ENCODE data around the gene REPS2. TPM values are rescaled to one million over a fixed set of nuclear protein-coding genes. Genes with fewer than 3 reads are reported as not detected.

The REPS2 gene
- total RNA-seq, 3 donors from 2014 or later (not counting 1 experiment from before 2014, with no cell fraction given): 0.27 to 9.2 (median 0.59) TPM

- H3K9me3 ChIP-seq (ENCODE audit: control insufficient read depth, insufficient read depth, low read length): no peaks in the 10 kb centered on the region
- peaks cover 2 to 43% of the 10 kb centered on the region in 2 donors for H3K27me3 Mint-ChIP-seq (ENCODE audit: low read depth in 2 of 2)
- no peak for TF ChIP-seq CTCF (IDR thresholded peaks at IDR 0.05)
- intact Hi-C loops (cut with micrococcal nuclease): no loop called here
- H3K4me3 Mint-ChIP-seq: no peak overlapping the region
- no peak overlapping the region for H3K27ac ChIP-seq (ENCODE audit: low read length)
- no peak overlapping the region for H3K4me3 ChIP-seq (ENCODE audit: low read length)
- H3K9me3 Mint-ChIP-seq: no peaks in the 10 kb centered on the region
- ATAC-seq (no peak), DNase-seq (no peak)
- no peaks in the 10 kb centered on the region for H3K27me3 ChIP-seq (ENCODE audit: control insufficient read depth, insufficient read depth, low read length)
- H3K4me1 ChIP-seq (ENCODE audit: control insufficient read depth, insufficient read depth, low read length): no peaks in the 10 kb centered on the region
- 92% methylated on average over 6 of the region's 6 CpGs for WGBS (ENCODE audit: insufficient coverage)
- H3K27ac Mint-ChIP-seq: no peak overlapping the region
- H3K36me3 ChIP-seq (ENCODE audit: control insufficient read depth, insufficient read depth, low read length): no peaks in the 10 kb centered on the region
- no peaks in the 10 kb centered on the region for H3K4me1 Mint-ChIP-seq
- no peaks in the 10 kb centered on the region for H3K36me3 Mint-ChIP-seq
These were observed 16.1 kb upstream of the REPS2 start for GRCh38 chrX:16930392-16930791.

GRCh38 chrX:16931371-16931770, 15.1 kb upstream of the REPS2 start:
- H3K27me3 Mint-ChIP-seq (ENCODE audit: low read depth in 2 of 2): peaks cover 4 to 41% of the 10 kb centered on the region in 2 donors
- Histone ChIP-seq H3K27ac (ENCODE audit: low read length) (no peak overlapping the region), H3K27me3 (ENCODE audit: control insufficient read depth, insufficient read depth, low read length) (no peaks in the 10 kb centered on the region), H3K9me3 (ENCODE audit: control insufficient read depth, insufficient read depth, low read length) (no peaks in the 10 kb centered on the region), H3K4me1 (ENCODE audit: control insufficient read depth, insufficient read depth, low read length) (no peaks in the 10 kb centered on the region), H3K4me3 (ENCODE audit: low read length) (no peak overlapping the region), H3K36me3 (ENCODE audit: control insufficient read depth, insufficient read depth, low read length) (no peaks in the 10 kb centered on the region)
- intact Hi-C loops (cut with micrococcal nuclease): no loop called here
- H3K9me3 Mint-ChIP-seq: no peaks in the 10 kb centered on the region
- ATAC-seq: no peak
- DNase-seq: no peak
- no peaks in the 10 kb centered on the region for H3K36me3 Mint-ChIP-seq
- no peak for TF ChIP-seq CTCF (IDR thresholded peaks at IDR 0.05)
- H3K4me3 Mint-ChIP-seq: no peak overlapping the region
- no peak overlapping the region for H3K27ac Mint-ChIP-seq
- H3K4me1 Mint-ChIP-seq: no peaks in the 10 kb centered on the region
- 73% methylated on average over 3 of the region's 3 CpGs for WGBS (ENCODE audit: insufficient coverage)

- intact Hi-C loops (cut with micrococcal nuclease): no loop called here
- Mint-ChIP-seq H3K9me3 (no peaks in the 10 kb centered on the region), H3K4me3 (no peak overlapping the region), H3K36me3 (no peaks in the 10 kb centered on the region), H3K27me3 (ENCODE audit: low read depth in 2 of 2) (peaks cover 8 to 44% of the 10 kb centered on the region in 2 donors), H3K27ac (no peak overlapping the region), H3K4me1 (no peaks in the 10 kb centered on the region)
- Histone ChIP-seq H3K27me3 (ENCODE audit: control insufficient read depth, insufficient read depth, low read length) (no peaks in the 10 kb centered on the region), H3K9me3 (ENCODE audit: control insufficient read depth, insufficient read depth, low read length) (no peaks in the 10 kb centered on the region), H3K27ac (ENCODE audit: low read length) (no peak overlapping the region), H3K4me3 (ENCODE audit: low read length) (no peak overlapping the region), H3K36me3 (ENCODE audit: control insufficient read depth, insufficient read depth, low read length) (no peaks in the 10 kb centered on the region), H3K4me1 (ENCODE audit: control insufficient read depth, insufficient read depth, low read length) (no peaks in the 10 kb centered on the region)
- TF ChIP-seq CTCF (IDR thresholded peaks at IDR 0.05): no peak
- no peak for DNase-seq
- ATAC-seq: no peak
- WGBS (ENCODE audit: insufficient coverage): 100% methylated on average over 2 of the region's 3 CpGs
These were observed 14.4 kb upstream of the REPS2 start for GRCh38 chrX:16931855-16932575.

- WGBS (ENCODE audit: insufficient coverage): 80% methylated on average over 3 of the region's 3 CpGs
- H3K36me3 ChIP-seq (ENCODE audit: control insufficient read depth, insufficient read depth, low read length): no peaks in the 10 kb centered on the region
- H3K9me3 Mint-ChIP-seq: no peaks in the 10 kb centered on the region
- peaks cover 2% of the 10 kb centered on the region for H3K9me3 ChIP-seq (ENCODE audit: control insufficient read depth, insufficient read depth, low read length)
- no peak overlapping the region for H3K27ac Mint-ChIP-seq
- intact Hi-C loops (cut with micrococcal nuclease): no loop called here
- H3K27me3 Mint-ChIP-seq (ENCODE audit: low read depth in 2 of 2): peaks cover 10 to 50% of the 10 kb centered on the region in 2 donors
- H3K4me1 ChIP-seq (ENCODE audit: control insufficient read depth, insufficient read depth, low read length): no peaks in the 10 kb centered on the region
- H3K4me1 Mint-ChIP-seq: no peaks in the 10 kb centered on the region
- no peak for TF ChIP-seq CTCF (IDR thresholded peaks at IDR 0.05)
- no peak overlapping the region for H3K4me3 Mint-ChIP-seq
- H3K36me3 Mint-ChIP-seq: no peaks in the 10 kb centered on the region
- ATAC-seq: no peak
- no peaks in the 10 kb centered on the region for H3K27me3 ChIP-seq (ENCODE audit: control insufficient read depth, insufficient read depth, low read length)
- H3K4me3 ChIP-seq (ENCODE audit: low read length): no peak overlapping the region
- no peak overlapping the region for H3K27ac ChIP-seq (ENCODE audit: low read length)
- no peak for DNase-seq
These were observed 12.3 kb upstream of the REPS2 start for GRCh38 chrX:16934185-16934584.
